Skeletal muscle satellite cell (primary cell): ENCODE data around the gene SEPTIN11.
A peak's percentile ranks its signal among the peaks of the same experiment; 100 is the strongest.

Experiments
- H3K27me3 ChIP-seq: 2 replicates; pipeline ENCODE4 v1.7.0; 2013; ENCODE audit warnings: low read length; ENCODE audit not compliant: control insufficient read depth, insufficient read depth
- H3K36me3 ChIP-seq: 2 replicates; pipeline ENCODE4 v1.7.0; 2013; ENCODE audit warnings: mild to moderate bottlenecking, control low read depth, low read length; ENCODE audit not compliant: insufficient read depth
- H3K4me1 ChIP-seq: 2 replicates; pipeline ENCODE4 v1.7.0; 2013; ENCODE audit warnings: low read length; ENCODE audit not compliant: control insufficient read depth, insufficient read depth
- H3K4me2 ChIP-seq: 2 replicates; pipeline ENCODE4 v1.7.0; 2013; ENCODE audit warnings: mild to moderate bottlenecking, low read length
- H3K4me3 ChIP-seq: 2 replicates; pipeline ENCODE4 v1.7.0; 2013; ENCODE audit warnings: low read length
- H3K9ac ChIP-seq: 2 replicates; pipeline ENCODE4 v1.7.0; 2013; ENCODE audit warnings: mild to moderate bottlenecking, low read depth, low read length, moderate library complexity
- H3K9me3 ChIP-seq: replicated peaks from 2 replicates; pipeline ENCODE4 v1.7.0; 2013; ENCODE audit warnings: mild to moderate bottlenecking, control low read depth, low read length

Gene SEPTIN11

GRCh38 chr4:76939184-76939583 lies 10.4 kb upstream of the SEPTIN11 start:
- Histone ChIP-seq H3K36me3 (no peaks in the 10 kb centered on the region), H3K4me3 (no peak overlapping the region), H3K9ac (no peak overlapping the region)

DNA sequence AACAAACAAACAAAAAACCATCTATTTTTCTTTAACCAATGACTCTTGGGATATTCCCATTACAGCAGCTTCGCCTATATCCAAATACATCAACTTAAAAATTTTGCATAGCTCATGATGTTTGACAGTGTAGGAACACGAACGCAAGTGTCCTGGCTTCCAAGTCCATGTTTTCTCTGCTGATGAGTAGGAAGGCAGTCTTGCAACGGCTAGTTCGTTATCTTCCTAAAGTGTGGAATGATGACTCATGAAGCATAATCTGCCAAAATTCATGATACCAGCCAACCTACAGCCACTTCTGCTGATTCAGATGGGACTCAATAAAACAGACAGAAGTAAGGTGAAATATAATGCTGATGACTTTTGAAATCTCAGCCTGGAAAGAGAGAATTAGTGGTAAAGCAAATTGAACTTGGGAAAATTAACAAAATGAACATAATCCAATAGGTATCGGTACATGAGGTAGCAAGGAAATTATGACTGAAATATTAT lies 6.4 kb upstream of the SEPTIN11 start:
- H3K9ac ChIP-seq, result no peak overlapping the region
- no peaks in the 10 kb centered on the region for H3K27me3 ChIP-seq
- no peaks in the 10 kb centered on the region for H3K36me3 ChIP-seq
- H3K4me1 ChIP-seq, result peaks cover 31% of the 10 kb centered on the region
- no peaks in the 10 kb centered on the region for H3K9me3 ChIP-seq
- H3K4me3 ChIP-seq, result no peak overlapping the region
- no peak overlapping the region for H3K4me2 ChIP-seq

More at GRCh38 chr4:76939184-76939583, 10.4 kb upstream of the SEPTIN11 start:
- no peaks in the 10 kb centered on the region for H3K9me3 ChIP-seq
- H3K4me2 ChIP-seq, result no peak overlapping the region
- peaks cover 12% of the 10 kb centered on the region for H3K4me1 ChIP-seq
- no peaks in the 10 kb centered on the region for H3K27me3 ChIP-seq

DNA sequence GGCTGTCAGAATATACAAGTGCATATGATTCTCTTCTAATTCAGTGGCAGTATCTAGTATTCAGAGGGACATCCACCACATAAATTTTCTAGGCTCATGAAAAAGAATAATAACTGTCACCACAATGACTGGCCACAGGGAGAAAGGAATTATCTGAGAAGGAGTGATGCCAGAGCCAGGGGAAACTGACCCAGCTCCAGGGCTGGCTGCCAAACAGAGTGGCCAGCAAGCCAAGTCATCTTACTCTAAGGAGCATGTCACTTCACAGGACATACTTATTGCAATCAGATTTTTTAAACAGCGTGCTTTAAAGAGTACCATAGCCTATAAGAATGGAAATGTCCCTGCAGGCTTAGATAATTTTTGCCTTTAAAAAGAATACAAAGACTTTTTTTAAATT lies 5.8 kb upstream of the SEPTIN11 start:
- Histone ChIP-seq H3K4me1 (peaks cover 35% of the 10 kb centered on the region), H3K4me2 (no peak overlapping the region), H3K9me3 (no peaks in the 10 kb centered on the region), H3K36me3 (no peaks in the 10 kb centered on the region), H3K9ac (no peak overlapping the region), H3K4me3 (no peak overlapping the region), H3K27me3 (no peaks in the 10 kb centered on the region)

- Histone ChIP-seq H3K4me2 (peak overlapping the region; percentile 97), H3K36me3 (no peaks in the 10 kb centered on the region), H3K9me3 (no peaks in the 10 kb centered on the region), H3K4me1 (peaks cover 42% of the 10 kb centered on the region), H3K9ac (no peak overlapping the region), H3K27me3 (no peaks in the 10 kb centered on the region), H3K4me3 (no peak overlapping the region)
Observed at GRCh38 chr4:76947369-76947768, 2.2 kb upstream of the SEPTIN11 start.

- Histone ChIP-seq H3K4me3 (peak overlapping the region; percentile 98), H3K27me3 (no peaks in the 10 kb centered on the region), H3K4me2 (peak overlapping the region; percentile 97), H3K9ac (peak overlapping the region; percentile 99), H3K9me3 (no peaks in the 10 kb centered on the region), H3K4me1 (peaks cover 47% of the 10 kb centered on the region), H3K36me3 (no peaks in the 10 kb centered on the region)
Observed at GRCh38 chr4:76948443-76949275, 893 bp upstream of the SEPTIN11 start.

DNA sequence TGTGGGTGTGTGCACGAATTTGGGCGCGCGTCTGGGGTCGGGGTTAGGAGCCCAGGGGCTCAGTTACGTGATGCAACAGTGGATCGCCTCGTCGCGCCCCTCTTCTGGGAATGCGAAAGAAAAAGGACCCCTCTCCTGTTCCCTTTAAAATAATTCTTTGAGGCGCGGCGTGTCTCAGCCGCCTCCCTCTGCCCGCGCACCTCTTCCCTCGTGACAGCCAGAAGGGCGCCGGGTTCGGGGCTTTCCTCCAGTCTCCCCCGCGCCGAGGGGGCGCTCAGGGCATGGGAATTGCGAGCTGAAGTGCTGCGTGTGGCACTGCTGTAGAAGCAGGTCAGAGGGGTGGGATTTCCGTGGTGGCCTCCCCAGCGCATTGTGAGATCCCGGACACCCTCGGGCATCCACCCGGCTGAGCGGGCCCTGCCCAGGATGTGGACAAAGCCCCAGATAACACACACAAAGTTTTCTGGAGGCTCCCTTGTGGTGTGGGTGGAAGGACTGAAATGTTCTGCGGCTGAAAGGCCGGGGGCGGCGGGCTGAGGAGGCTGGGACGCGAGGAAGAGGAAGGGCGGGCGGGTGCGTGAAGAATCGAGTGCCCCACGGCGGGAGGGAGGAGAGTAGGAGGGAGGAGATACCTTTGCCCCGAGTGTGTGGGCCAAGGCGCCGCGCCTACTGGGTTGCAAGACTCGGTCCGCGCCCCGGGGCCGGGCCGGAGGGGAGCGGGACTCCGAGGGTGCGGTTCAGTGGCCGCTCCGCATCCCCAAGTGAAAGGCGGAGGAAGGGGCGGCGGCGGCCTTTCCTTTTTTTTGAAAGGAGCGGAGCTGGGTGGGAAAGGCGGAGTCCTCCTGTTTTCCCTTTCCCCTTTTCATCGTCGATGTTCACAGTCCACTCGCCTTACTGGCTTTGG lies 752 bp downstream of the SEPTIN11 start:
- H3K36me3 ChIP-seq, result peaks cover 4% of the 10 kb centered on the region
- H3K27me3 ChIP-seq, result no peaks in the 10 kb centered on the region
- H3K4me1 ChIP-seq, result peaks cover 52% of the 10 kb centered on the region
- H3K9ac ChIP-seq, result peak overlapping the region; percentile 99
- no peaks in the 10 kb centered on the region for H3K9me3 ChIP-seq
- H3K4me3 ChIP-seq, result peak overlapping the region; percentile 98
- peak overlapping the region; percentile 97 for H3K4me2 ChIP-seq

GRCh38 chr4:76950956-76951671 lies 1.6 kb downstream of the SEPTIN11 start:
- Histone ChIP-seq H3K36me3 (peaks cover 11% of the 10 kb centered on the region), H3K9me3 (no peaks in the 10 kb centered on the region), H3K27me3 (no peaks in the 10 kb centered on the region), H3K4me1 (peaks cover 53% of the 10 kb centered on the region), H3K4me2 (peak overlapping the region; percentile 97), H3K9ac (peak overlapping the region; percentile 99), H3K4me3 (peak overlapping the region; percentile 98)

GRCh38 chr4:76951672-76952010 lies 2.1 kb downstream of the SEPTIN11 start:
- no peaks in the 10 kb centered on the region for H3K9me3 ChIP-seq
- peaks cover 53% of the 10 kb centered on the region for H3K4me1 ChIP-seq
- peaks cover 12% of the 10 kb centered on the region for H3K36me3 ChIP-seq
- H3K4me2 ChIP-seq, result peak overlapping the region; percentile 97
- H3K27me3 ChIP-seq, result no peaks in the 10 kb centered on the region
- H3K4me3 ChIP-seq, result peak overlapping the region; percentile 98
- peak overlapping the region; percentile 99 for H3K9ac ChIP-seq

- peak overlapping the region; percentile 98 for H3K4me3 ChIP-seq
Observed at GRCh38 chr4:76952071-76952470, 2.5 kb downstream of the SEPTIN11 start.

DNA sequence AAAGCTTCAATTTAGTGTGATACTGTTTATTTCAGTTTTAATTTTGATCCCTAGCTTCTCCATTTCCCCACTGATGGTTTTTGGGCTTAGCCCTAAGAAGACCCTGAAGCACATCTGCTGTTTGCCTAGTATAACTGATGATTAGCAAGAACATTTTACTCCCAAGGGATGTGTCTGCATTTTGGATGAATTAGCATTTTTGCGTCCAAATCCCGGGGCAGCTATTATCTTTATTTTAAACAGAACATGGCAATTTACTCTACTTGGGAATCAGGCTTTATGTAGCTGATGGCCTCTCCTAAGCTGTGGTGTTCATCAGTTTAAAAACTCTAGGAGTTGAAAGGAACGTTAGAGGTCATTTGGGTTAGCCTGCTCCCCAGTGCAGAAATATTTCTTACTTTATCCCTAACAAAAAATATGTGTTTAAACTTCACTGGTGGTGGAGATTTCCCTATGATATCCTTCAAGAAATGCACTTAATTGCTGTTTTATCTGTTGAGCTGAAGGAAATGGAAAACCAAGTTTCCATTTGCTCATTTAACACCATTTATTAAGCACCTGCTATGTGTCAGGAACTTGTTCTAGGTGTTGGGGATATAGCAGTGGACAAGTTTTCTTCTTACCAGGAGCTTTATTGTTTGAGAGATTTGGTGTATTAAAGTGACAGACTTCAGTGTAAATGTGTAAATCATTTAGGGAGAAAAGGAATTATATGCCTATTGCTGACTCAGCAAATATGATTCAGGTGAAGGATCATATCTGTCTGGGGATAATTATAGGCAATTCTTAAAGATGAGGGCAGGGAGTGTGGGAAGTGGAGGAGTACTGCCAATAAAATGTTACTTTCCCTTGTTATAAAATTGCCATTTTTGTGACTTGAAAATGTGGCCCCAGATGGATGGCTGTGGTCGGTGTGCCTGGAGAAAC lies 3.4 kb downstream of the SEPTIN11 start:
- peaks cover 21% of the 10 kb centered on the region for H3K36me3 ChIP-seq
- H3K27me3 ChIP-seq, result no peaks in the 10 kb centered on the region
- peak overlapping the region; percentile 98 for H3K4me3 ChIP-seq
- peak overlapping the region; percentile 97 for H3K4me2 ChIP-seq
- no peaks in the 10 kb centered on the region for H3K9me3 ChIP-seq
- peak overlapping the region; percentile 99 for H3K9ac ChIP-seq
- H3K4me1 ChIP-seq, result peaks cover 46% of the 10 kb centered on the region

More at GRCh38 chr4:76952071-76952470, 2.5 kb downstream of the SEPTIN11 start:
- Histone ChIP-seq H3K27me3 (no peaks in the 10 kb centered on the region), H3K36me3 (peaks cover 13% of the 10 kb centered on the region), H3K4me1 (peaks cover 53% of the 10 kb centered on the region), H3K4me2 (peak overlapping the region; percentile 97), H3K9me3 (no peaks in the 10 kb centered on the region), H3K9ac (peak overlapping the region; percentile 99)
